ENCODE measurements around the gene PLPP3.

PLPP3 gene

DNA sequence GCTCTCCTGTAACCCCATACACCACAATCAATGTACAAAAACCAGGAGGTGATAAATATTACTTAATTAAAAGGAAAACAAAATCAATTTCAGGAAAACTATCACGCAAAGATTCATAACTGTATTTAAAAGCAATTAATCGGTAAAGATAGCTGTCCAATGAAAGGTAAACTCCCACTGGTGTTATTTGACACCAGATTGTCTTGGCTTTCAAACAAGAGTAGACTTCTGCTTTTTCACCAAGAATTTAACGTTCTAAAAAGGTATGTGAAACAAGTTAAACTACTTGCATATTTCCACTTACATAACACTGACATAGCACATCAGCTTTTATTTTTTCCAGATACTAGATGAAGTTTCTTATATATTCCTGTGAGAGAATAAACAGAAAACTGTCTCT, 3.5 kb downstream of the PLPP3 start:
- no peak for DNase-seq

DNA sequence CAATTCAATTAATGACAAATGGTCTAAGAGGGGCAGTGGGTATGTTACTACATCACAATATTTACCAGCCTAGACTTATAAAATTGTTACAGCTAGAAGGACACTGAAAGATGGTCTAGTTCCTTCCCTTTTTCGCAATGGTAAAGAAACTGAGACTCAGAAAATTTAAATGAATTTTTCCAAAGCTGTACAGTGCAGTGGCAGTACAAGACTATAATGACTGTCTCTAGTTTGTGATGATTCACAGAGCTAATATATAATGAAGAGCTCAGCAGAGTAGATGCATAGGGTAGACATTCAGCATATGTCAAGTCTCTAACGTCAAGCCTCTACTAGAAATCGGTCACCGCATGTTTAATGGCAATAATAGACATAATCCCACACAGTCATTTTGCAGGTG, 4.6 kb downstream of the PLPP3 start:
- no peak for DNase-seq

DNA sequence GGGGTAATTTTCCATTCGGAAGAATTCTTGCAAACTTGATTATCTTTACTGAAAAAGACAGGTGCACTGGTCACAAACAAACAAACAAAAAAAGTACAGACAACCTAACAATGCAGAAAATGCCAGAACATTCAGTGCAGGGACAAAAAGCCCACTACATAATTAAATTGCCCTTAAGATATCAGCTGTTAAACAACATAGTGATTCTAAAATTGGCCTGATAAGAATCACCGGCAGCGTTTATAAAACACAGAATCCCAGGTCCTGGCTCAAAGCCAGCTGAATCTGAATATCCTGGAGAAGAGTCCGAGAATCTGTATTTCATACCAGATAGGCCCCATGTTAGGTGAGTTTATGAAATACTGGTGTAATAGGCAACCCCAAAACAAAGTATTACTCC, 6.1 kb downstream of the PLPP3 start:
- no peak for DNase-seq

DNA sequence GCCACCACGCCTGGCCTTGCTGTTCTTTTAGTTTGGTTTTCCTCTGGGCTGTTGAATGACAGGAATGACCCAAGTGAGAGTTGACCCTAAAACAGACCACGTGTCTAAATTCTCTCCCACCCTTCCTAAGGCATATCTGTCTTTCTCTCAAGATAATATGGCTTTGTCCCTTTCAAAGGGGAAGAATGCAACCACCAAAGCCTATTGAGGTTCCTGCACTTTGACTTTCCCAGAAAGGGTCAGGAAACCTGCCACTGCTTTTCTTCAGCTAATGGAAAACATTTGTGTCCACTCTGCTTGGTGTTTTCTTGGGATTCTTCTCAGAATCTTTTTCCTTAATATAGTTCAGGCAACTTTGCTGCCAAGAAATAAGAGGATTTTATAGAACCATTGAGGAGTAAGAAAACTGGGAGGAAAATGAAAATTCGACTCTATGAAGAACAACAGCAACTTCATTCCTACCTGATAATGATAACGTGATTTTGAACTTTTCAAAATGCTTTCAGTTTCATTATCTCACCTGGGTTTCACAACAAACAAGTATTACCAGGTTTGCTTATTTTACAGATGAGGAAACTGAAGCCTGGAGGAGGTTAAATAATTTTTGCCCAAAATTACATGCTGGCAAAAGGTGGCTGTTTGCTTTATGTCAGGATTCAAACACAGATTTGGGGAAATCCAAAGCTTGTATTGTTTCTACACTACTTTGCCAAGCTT, 6.9 kb downstream of the PLPP3 start:
- no peak for DNase-seq

DNA sequence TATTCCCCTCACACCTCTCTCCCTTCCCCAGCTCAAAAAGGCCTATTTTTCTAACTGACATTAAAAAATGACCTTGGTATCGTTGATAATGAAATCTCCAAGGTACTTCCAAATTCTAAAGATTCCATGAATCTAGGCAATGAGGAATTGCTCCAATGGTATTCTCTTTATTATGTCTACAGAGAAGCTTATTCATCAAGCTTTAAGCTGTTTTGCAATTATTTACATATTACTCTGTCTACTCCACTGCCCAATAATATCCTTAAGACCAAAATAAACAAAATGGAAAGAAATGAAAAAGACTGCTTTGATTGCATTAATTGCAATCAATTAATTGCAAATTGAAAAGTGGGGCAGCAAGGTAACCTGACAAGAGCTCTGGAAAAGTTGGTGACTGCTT, 7.9 kb downstream of the PLPP3 start:
- no peak for DNase-seq

DNA sequence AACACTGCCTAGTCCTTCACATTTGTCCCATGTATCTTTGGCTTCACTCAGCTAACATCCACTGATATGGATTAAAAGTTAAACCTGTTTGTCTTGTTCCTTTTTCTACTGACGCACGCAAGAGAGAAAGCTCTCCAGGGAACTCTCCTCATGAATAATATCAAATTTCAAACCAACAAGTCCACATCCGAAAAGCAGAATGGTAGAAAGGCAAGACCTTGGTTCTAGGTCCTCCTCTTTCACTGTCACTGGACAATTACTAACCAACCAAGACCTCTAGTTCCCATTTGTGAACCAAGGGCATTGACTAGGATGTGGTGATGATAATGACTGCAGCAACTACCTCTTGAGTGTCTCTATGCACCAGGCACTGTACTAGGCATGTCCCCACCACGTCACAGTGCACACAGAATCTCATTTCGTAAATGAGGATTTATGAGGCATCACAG, 8.4 kb downstream of the PLPP3 start:
- DNase-seq: no peak

DNA sequence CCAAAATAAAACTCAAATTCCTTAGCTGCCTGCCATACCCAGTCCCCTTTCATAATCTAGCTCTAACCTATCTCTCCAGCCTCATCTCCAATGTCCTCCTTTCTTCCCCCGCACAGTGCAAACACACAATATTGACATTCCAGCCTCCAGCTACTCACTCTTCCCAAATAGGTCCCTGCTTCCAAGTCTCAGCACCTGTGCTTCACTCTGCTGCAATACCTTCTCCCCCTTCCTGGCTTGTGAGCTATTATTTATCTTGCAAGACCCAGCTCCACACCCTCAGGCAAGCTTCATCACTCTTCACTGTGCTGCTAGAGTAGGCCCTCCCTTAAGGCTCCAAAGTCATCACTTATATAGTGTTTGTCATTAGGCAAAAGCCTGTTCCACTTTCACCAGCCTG, 9.7 kb downstream of the PLPP3 start:
- DNase-seq: no peak

DNA sequence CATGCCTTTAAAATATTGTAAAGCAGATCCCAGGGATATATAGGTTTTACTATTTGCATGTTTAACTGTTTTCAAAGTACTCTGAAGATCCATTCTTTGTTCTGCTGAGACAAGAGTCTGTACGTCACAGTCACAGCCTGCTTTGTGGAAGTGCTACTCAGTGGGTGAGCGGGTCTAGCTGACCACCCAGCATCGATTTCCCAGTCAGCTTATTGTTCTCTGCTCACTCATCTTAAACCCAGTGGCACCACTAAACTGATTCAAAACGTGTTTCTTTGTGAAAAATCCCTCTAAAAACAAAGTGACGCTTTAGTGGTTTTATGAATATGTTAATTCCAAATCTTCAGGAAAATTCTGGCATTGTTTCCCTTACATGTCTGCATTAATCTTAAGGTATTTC, 12.4 kb downstream of the PLPP3 start:
- DNase-seq: no peak

DNA sequence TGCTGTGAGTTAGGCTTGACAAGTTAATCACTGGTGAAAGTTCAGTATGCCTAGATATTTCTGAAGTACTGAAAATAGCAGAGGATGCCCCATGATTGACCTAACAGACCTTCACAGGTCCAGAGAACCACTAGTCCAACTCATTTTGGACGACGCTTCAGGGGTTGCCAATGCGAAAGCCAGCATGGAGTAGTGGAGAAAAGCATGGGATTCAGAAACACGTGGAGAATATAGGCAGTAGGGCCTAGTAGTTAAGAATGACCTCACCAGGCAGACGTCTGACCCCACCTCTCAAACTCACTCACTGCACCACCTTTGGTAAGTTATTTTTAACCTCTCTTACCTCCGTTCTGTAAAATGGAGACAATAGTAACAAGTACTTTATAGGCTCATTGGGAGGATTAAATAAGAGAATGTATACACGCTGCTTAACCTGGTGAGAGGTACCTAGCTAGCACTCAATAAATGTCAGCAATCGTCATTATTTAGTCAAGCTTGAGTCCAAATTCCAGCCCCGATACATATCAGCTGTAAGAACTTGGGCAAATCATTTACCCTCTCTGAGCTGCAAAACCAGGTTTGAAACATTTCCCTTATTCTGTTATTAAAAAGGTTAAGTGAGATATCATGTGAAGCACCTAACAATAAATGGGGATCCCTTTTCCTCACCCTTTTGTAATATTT, 13.2 kb downstream of the PLPP3 start:
- no peak for DNase-seq

DNA sequence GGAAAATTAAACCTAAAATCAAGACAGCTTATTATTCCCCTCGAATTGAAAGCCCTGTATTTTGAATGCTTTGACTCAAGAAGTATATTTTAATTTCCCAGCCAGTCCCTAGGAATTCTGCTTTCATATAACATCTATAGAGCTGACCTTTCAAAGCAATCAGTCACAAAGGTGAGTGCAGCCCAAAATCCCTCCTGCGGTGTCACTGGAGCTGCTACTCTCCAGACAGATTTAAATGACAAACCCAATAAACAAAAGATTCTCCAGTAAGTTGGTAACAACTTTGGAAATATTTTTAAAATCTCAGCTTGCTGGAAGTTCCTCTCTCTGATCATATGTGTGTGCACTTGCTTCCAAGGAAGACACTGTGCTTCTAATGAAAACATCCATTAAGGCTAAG, 14.7 kb downstream of the PLPP3 start:
- no peak for DNase-seq

DNA sequence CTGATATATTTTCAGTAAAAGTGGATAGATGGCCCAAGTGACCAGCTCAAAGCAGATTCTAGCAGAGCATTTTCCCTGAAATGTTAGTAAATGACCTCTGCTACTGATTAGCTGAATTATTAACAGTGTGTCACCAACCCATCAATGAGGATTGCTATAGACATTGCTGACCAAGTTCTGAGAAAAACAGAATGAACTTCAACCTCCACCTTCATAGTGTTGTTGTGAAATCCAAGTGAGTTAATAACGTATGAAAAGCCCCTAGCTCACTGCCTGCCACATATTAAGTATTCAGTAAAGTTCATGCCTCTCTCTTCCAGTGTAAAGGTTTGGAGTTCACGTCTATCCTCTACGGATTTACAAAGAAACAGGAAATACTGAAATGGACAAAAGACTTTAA, 15.8 kb downstream of the PLPP3 start:
- DNase-seq: no peak

DNA sequence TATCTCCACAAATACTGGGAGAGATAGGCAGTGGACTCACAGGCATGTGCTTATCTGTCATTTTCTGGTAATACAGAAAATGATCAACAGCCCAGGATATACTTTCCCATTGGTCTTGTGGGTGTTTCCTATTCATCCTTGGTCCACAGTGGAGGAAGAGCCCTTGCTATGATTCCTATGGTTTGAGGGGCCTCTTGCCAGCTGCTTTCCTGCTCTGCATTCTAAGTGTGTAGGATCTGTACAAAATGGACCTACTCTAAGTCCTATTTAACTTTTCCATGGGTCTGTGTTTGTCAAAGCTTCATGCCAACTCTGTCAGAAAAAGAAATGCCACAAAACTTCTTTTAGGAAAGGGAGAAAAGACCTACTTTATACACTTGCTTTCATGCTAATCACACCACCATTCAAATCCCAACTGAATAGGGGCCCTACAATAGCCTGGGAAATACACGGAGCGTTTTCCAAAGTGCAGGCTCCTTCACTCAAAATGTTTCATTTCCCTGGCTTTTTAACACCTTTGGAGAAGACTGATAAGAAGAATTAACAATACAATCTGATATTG, 16.4 kb downstream of the PLPP3 start:
- no peak for DNase-seq

DNA sequence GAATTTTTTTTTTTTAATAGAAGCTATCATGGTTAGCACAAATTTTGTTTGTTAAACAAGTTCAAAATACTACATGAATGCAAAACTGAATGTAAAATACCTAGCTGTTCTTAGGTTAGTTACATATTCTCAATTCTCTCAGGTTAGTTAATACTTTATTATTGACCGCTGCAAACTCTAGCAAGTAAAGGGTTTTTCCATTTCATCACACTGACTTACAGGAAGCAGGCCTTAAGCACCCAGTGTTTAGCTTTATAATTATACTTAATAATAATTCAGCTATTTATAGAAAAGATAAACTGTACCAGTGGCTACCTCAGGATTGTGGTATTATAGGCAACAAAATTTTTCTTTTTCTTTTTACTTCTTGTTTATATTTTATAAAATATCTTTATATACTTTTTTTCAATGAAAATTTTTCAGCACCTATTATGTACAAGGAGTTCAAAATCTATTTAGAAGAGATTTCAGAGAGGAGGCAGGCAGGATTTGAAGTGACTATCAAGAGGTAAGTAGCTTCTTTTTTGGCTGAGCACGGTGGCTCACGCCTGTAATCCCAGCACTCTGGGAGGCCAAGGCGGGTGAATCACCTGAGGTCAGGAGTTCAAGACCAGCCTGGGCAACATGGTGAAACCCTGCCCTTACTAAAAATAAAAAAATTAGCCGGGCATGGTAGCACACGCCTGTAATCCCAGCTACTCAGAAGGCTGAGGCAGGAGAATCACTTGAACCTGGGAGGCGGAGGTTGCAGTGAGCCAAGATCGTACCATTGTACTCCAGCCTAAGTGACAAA, 17.9 kb downstream of the PLPP3 start:
- no peak for DNase-seq

DNA sequence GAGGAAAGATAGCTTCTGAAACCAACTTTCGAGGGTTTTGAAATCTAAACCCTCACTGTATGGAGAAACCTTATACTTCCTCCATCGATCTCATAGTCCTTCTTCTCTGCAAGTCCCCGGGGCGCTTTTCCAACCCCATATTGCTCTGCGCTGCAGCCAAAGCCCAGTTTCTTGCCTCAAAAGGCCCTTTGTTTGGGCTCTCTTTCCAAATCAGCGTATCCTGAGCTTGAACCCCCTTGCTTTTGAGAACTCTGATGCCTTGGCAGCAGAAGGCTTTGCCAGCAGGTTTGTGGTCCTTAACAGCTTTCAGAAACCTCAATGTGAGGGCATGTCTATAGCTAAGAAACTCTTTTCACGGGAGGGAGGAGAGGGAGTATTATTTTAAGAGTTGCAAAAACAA, 21.6 kb downstream of the PLPP3 start:
- DNase-seq: no peak

DNA sequence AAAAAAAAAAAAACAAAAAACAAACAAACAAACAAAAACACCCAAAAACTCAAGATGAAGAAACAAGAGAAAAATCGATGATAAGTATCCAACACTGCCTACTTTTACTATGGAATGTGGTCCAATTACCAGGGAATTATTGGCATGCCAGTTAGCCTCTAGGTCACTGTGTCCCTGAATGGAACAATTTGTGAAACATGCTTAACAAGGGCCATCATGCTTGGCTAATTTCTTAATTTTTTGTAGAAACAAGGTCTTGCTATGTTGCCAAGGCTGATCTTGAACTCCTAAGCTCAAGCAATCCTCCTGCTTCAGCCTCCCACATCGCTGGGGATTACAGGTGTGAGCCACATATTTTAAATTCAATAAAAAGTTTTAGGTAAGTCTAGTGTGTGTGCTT, 23.9 kb downstream of the PLPP3 start:
- DNase-seq: no peak

DNA sequence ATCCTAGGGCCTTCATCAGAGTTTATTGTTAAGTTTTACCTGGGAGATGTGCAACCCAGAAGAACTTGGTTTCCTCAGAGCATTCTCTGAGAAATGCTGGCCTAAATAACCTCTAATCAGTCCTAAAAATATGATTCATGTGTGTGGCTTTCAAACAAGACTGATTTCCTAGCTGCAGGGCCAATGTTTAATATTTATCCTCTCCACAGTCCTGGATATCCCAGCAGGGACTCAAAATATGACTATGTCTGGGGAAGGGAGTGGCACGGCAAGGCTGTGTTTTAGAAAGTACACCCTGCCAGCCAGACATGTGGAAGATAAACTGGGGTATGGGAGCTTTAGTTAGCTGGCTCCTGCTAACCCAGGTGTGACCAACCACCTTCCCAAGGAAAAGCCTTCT, 26.3 kb downstream of the PLPP3 start:
- DNase-seq: no peak

DNA sequence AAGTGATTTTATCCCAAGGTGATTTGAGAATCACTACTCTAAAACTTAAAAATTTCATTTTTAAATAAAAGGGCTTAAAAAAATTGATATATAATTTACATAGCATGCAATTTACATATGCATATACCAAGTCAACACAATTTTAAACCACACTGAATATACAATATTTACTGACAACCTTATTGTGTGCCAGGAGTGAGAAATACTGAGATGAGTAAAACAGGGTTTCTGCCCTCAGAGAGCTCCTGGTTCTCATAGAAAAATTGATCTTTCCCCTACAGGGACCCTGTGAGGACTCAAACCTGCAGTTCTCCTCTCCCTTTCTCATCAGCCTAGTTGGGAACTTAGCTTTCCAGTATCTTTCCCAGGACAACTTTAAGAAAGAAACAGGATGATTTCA, 27.0 kb downstream of the PLPP3 start:
- no peak for DNase-seq

DNA sequence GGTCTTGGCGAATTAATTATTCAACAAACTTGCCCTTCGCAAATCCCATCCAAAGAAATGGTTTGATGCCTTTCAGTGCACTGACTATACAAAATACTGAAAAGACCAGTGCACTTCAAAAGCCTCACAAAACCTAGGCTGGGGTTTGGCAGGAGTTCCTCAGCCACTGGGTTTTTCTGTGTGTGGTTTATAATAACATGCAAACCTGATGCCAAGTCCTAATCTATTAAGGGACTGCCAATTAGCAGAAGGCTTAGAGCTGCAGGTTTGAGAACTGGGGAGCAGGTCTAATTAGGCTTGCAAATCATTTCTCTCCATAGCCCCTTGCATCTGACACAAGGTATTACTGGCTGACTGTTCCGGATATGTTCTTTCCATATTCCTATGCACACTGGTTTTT, 27.7 kb downstream of the PLPP3 start:
- no peak for DNase-seq

DNA sequence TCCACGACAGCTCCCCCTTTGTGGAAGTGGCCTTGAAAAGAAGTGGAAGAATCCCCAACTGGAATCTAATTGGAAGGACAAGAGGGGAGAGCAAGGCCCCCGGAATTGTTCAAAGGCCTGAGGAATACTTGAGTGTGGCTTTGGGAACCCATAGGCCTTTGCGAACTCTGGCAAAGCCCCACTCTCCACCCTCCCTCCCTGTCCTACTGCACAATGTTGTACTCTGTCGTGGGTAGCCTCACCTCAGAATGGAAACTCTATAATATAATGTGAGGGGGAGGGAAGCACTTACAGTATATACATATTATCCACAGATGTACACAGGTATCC, 28.5 kb downstream of the PLPP3 start:
- DNase-seq: no peak

DNA sequence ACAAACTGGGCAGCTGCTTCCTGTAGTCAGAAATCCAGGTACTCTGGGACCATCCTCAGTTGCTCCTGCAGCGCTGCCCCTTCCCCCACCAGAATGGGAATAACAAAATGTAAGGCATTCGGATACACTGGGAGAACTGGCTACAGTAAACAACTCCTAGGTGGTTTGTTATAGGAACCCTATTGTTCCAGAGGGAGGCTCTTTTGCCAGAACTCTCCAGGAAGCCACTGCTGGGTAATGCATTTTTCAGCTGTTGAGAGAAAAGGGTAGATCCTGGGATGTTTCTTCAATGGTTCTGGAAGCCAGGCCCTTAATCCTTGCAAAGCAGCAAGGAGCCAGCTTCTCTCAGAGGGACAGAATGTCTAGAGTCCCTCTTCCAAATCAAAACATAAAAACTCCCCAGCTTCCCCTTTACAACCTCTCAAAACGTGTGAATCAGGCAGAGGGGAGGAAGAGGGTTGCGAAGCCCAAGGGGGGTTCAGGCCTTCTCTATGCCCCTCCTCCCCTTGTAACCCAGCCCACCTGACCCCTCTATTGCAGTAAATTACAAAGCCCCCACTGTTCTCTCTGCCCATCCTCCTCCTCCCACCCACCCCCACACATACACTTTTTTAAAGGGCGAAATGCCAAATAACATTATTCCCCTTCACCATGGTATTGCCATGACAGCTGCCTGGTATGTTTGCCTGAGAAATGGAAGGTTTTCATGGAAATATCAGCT, 29.1 kb downstream of the PLPP3 start:
- no peak for DNase-seq

DNA sequence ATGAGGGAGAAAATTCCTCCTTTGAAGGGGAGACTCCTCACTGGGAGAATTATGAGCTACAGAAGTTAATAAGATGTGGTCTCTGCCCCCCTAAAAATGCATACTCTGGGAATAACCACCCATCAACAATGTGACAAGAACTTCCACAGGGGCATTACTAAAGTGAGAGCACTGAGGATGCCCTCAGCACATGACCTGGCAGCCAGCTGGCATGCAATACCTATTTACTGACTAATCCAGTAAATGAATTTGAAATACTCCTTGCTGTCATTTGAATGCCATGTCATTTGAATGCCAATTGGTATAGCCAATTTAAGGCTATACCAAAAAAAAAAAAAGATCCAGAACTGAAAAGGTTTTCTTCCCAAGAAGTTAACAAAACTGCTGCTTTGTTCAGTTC, 30.8 kb downstream of the PLPP3 start:
- DNase-seq: no peak

DNA sequence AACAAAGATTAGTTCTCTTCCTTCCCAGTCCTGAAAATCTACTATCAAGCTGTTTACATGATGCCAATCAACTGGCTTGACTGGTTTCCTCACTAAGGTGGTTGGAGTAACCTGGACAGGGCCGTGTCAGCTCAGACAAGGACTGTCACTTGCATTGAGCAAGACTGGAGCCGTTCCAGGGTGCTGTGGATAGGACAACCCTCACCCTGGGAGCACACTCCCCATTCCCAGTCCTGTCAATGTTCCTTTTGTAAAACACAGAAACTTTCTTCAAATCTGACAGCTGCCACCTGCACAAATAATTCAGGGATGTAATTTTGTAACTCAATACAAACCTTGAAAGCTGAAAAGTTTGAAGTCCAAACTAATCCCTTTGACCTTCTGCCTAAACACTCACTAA, 31.4 kb downstream of the PLPP3 start:
- no peak for DNase-seq

DNA sequence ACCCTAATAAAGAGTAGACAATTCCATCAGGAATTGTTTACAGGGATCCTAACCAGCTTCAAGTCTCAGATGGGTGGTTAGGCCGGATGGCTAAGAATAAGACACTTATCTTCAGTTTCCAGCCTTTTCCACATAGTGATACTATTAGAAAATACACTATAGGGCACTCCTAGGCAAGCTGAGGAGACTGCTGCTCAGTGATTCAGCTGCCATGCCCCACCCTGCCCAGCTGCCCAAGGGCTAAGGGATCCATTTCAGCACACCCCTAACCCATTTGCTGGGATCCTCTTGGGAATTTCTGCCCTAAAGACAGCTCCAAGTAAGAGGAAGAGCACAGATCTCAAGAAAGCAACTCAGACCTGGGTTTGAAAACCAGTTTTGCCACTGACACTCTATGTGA, 31.9 kb downstream of the PLPP3 start:
- DNase-seq: no peak
